ENCODE data around the gene CD52. TPM values are rescaled to one million over a fixed set of nuclear protein-coding genes. Genes with fewer than 3 reads are reported as not detected.

The CD52 gene
- total RNA-seq, 1 donor from 2014 or later = not detected

DNA sequence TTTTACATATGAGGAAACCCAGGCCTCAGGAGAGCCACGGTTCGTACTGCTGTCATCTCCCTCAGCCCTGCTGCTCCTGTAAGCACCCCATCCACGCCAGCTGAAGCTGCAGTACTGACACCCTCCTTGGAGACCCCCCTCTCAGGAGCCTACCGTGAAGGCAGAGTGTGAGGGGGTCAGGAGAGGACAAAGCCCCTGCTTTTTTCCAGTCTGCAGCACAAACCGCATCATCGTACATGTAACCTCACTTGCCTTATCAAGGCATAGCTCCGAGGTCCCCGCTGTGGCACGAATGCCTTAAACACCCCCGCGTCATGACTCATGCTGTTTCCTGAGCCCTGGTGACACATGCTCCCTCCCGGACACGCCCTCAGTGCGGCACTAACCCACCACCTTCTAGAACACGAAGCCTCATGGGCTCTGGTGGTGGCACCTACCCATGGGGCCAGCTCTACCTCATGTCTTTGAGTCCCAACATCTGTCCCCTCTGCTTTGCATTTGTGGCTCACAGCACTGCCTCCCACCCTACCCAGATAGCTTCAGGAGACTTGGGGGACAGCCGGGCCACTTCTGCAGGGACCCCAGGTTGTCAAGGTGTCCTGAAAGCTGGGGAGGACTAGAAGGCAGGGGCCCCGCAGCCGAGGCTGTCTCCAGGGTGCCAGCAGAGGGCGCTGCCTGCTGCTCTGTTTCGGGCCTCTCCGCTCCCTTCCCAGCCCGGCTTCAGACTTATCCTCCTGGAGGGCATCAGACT lies 33.0 kb upstream of the CD52 start:
- H3K9me3 ChIP-seq (ENCODE audit: control insufficient read depth in 3 of 3, low read length in 3 of 3) = no peaks in the 10 kb centered on the region
- H3K27ac ChIP-seq (ENCODE audit: low read depth, low read length) = peak overlapping the region; percentile 74
- peak overlapping the region in 1 of 3 donors; percentile 1 for H3K4me3 ChIP-seq (ENCODE audit: low read length in 3 of 3)
- peaks cover 50 to 88% (median 77%) of the 10 kb centered on the region in 3 donors for H3K4me1 ChIP-seq (ENCODE audit: control insufficient read depth in 3 of 3, insufficient read depth in 3 of 3, low read length in 3 of 3)
- H3K36me3 ChIP-seq (ENCODE audit: control insufficient read depth in 3 of 3, insufficient read depth in 3 of 3, low read length in 3 of 3) = peaks cover 6 to 11% (median 10%) of the 10 kb centered on the region in 3 donors
- no peaks in the 10 kb centered on the region for H3K27me3 ChIP-seq (ENCODE audit: control insufficient read depth in 3 of 3, insufficient read depth in 3 of 3, low read length in 3 of 3)
- H3K9ac ChIP-seq (ENCODE audit: low read depth in 1 of 3, low read length in 3 of 3) = peak overlapping the region; percentile 14 to 59 (median 57)

DNA sequence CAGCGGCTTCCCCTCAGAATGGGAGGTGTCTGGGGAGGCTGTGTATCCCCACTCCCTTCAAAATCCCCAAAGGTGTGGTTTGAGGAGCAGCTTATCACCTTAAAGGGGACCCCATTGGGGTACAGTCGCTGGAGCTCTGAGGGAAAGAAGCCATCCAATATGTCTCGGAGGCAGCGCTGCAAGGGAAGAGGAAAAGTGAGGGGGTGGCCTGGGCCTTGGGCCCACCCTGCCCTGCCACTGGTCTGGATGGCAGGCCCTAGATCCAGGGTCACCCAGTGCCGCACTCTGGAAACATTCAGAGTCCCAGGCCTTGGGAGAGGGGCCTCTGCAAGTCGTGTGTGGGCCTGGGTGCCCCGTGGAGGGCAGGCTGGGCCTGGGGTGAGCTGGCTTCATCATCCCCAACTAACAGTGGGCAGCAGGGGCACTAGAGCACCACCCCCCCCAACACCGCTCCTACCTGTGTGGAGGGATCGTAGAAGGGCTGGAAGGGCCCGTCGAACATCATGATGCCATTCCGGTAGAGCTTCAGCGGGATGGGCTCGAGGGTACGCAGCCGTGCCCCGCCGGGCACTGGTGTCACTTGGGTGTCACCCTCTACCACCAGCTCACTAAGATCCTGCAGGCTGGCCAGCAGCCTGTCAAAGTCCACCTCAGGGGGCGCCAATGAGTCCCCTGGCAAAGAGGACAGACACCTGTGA lies 32.2 kb upstream of the CD52 start:
- peaks cover 6 to 11% (median 10%) of the 10 kb centered on the region in 3 donors for H3K36me3 ChIP-seq (ENCODE audit: control insufficient read depth in 3 of 3, insufficient read depth in 3 of 3, low read length in 3 of 3)
- H3K9me3 ChIP-seq (ENCODE audit: control insufficient read depth in 3 of 3, low read length in 3 of 3) = no peaks in the 10 kb centered on the region
- peak overlapping the region in 1 of 3 donors; percentile 13 for H3K4me3 ChIP-seq (ENCODE audit: low read length in 3 of 3)
- H3K27ac ChIP-seq (ENCODE audit: low read depth, low read length) = peak overlapping the region; percentile 74
- H3K9ac ChIP-seq (ENCODE audit: low read depth in 1 of 3, low read length in 3 of 3) = peak overlapping the region in 2 of 3 donors; percentile 14 to 57
- H3K4me1 ChIP-seq (ENCODE audit: control insufficient read depth in 3 of 3, insufficient read depth in 3 of 3, low read length in 3 of 3) = peaks cover 54 to 92% (median 70%) of the 10 kb centered on the region in 3 donors
- no peaks in the 10 kb centered on the region for H3K27me3 ChIP-seq (ENCODE audit: control insufficient read depth in 3 of 3, insufficient read depth in 3 of 3, low read length in 3 of 3)

DNA sequence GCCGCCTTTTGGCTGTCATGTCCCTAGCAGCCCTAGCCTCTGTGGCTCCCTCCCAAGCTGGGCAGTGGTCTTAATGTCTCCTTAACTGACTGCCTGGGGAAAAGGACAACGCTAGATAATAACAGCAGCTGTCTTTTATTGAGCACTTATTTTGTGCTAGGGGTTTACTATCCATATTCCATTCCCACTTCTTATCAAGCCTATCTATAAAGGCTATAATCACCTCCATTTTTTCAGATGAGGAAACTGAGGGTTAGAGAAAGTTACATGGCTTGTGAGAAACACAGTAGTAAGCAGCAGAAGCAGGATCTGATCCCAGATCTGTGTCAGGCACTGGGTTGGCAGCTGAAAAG lies 31.7 kb upstream of the CD52 start:
- H3K4me3 ChIP-seq (ENCODE audit: low read length in 3 of 3) = no peak overlapping the region
- H3K4me1 ChIP-seq (ENCODE audit: control insufficient read depth in 3 of 3, insufficient read depth in 3 of 3, low read length in 3 of 3) = peaks cover 55 to 92% (median 70%) of the 10 kb centered on the region in 3 donors
- H3K9ac ChIP-seq (ENCODE audit: low read depth in 1 of 3, low read length in 3 of 3) = no peak overlapping the region
- peak overlapping the region; percentile 74 for H3K27ac ChIP-seq (ENCODE audit: low read depth, low read length)
- no peaks in the 10 kb centered on the region for H3K27me3 ChIP-seq (ENCODE audit: control insufficient read depth in 3 of 3, insufficient read depth in 3 of 3, low read length in 3 of 3)
- H3K9me3 ChIP-seq (ENCODE audit: control insufficient read depth in 3 of 3, low read length in 3 of 3) = no peaks in the 10 kb centered on the region
- H3K36me3 ChIP-seq (ENCODE audit: control insufficient read depth in 3 of 3, insufficient read depth in 3 of 3, low read length in 3 of 3) = peaks cover 6 to 10% (median 8%) of the 10 kb centered on the region in 3 donors

DNA sequence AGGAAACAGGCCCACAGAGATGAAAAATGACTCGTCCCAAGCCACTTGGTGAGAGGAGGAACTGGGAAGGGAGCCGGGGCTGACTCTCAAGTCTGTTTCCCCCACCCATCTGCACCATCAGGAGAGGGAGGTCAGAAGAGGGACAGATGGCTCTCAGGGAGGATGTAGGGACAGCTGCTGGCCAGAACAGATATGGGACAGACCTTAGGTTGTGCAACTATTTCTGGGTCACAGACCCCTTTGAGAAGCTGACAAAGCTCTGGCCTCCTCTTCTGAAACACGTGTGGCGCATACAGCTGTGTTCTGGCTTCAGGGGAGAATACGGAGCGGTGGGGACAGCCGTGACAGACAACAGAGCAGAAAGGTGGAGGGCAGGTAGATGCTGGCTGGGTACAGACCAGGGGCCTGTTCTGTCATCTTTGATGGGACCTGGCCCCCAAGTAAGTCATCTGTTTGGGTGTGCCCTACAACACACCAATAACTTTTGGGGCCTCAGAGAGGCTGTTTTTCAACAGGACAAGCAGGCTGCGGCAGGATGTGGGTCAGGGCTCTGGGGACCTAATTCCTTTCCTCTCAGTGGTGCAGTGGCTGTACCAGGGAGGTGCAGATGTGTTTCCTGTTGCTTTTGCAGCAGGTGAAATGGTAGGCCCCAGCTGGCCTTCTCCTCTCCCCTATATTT lies 30.6 kb upstream of the CD52 start:
- Histone ChIP-seq H3K27ac (ENCODE audit: low read depth, low read length) (peak overlapping the region; percentile 50), H3K4me3 (ENCODE audit: low read length in 3 of 3) (peak overlapping the region in 1 of 3 donors; percentile 13)

DNA sequence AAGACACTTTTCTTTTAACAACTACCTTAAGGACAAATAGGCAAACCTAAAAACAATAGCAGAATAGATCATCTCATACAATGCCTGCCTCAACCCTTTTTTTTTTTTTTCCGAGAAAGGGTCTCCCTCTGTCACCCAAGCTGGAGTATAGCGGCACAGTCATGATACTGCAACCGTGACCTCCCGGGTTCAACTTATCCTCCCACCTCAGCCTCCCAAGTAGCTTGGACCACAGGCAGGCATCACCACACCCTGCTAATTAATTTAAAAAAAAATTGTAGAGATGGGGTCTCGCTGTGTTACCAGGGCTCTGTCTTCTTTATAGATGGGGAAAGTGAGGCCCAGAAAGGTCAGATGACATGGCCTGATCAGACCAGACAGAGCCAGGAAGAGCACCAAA lies 29.9 kb upstream of the CD52 start:
- H3K9ac ChIP-seq (ENCODE audit: low read depth in 1 of 3, low read length in 3 of 3) = peak overlapping the region in 1 of 3 donors; percentile 16
- no peak overlapping the region for H3K4me3 ChIP-seq (ENCODE audit: low read length in 3 of 3)
- no peaks in the 10 kb centered on the region for H3K9me3 ChIP-seq (ENCODE audit: control insufficient read depth in 3 of 3, low read length in 3 of 3)
- H3K4me1 ChIP-seq (ENCODE audit: control insufficient read depth in 3 of 3, insufficient read depth in 3 of 3, low read length in 3 of 3) = peaks cover 54 to 88% (median 59%) of the 10 kb centered on the region in 3 donors
- no peaks in the 10 kb centered on the region for H3K27me3 ChIP-seq (ENCODE audit: control insufficient read depth in 3 of 3, insufficient read depth in 3 of 3, low read length in 3 of 3)
- peaks cover 0 to 2% (median 0%) of the 10 kb centered on the region in 3 donors for H3K36me3 ChIP-seq (ENCODE audit: control insufficient read depth in 3 of 3, insufficient read depth in 3 of 3, low read length in 3 of 3)
- peak overlapping the region; percentile 50 for H3K27ac ChIP-seq (ENCODE audit: low read depth, low read length)

More for the DNA sequence above, 30.6 kb upstream of the CD52 start:
- Histone ChIP-seq H3K4me1 (ENCODE audit: control insufficient read depth in 3 of 3, insufficient read depth in 3 of 3, low read length in 3 of 3) (peaks cover 54 to 93% (median 63%) of the 10 kb centered on the region in 3 donors), H3K27me3 (ENCODE audit: control insufficient read depth in 3 of 3, insufficient read depth in 3 of 3, low read length in 3 of 3) (no peaks in the 10 kb centered on the region), H3K36me3 (ENCODE audit: control insufficient read depth in 3 of 3, insufficient read depth in 3 of 3, low read length in 3 of 3) (peaks cover 0 to 2% (median 0%) of the 10 kb centered on the region in 3 donors), H3K9ac (ENCODE audit: low read depth in 1 of 3, low read length in 3 of 3) (peak overlapping the region in 1 of 3 donors; percentile 27), H3K9me3 (ENCODE audit: control insufficient read depth in 3 of 3, low read length in 3 of 3) (no peaks in the 10 kb centered on the region)

DNA sequence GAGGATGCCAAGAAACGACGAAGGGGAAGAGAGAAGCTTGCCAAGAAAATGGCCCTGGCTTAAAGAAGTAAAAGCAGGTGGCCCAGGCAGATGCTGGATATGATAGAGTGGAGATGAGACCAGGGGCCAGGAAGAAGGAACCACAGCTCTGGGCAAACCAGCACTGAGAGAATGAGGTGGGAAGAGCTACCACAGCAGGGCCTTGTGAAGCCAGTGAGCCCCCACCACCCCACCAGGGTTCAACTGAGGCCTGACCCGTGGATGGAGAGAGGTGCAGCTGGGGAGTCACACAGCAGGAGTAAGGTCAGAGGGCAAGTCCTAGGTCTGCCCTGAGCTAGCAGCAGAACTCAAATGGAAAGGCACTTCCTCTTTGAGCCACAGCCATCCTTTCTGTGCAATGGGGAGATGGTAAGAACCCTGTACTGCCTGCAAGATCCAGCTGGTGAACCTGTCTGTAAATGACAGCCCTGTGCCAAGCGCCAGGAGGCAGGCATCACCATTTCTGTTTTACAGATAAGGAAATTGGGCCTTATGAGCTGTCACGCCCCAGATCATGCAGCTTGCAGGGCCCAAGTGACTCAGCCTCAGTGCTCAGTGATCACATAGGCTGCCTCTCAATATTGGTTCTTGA lies 29.3 kb upstream of the CD52 start:
- Histone ChIP-seq H3K9me3 (ENCODE audit: control insufficient read depth in 3 of 3, low read length in 3 of 3) (no peaks in the 10 kb centered on the region), H3K36me3 (ENCODE audit: control insufficient read depth in 3 of 3, insufficient read depth in 3 of 3, low read length in 3 of 3) (peaks cover 0 to 2% (median 0%) of the 10 kb centered on the region in 3 donors), H3K4me3 (ENCODE audit: low read length in 3 of 3) (no peak overlapping the region), H3K4me1 (ENCODE audit: control insufficient read depth in 3 of 3, insufficient read depth in 3 of 3, low read length in 3 of 3) (peaks cover 54 to 82% (median 55%) of the 10 kb centered on the region in 3 donors), H3K27me3 (ENCODE audit: control insufficient read depth in 3 of 3, insufficient read depth in 3 of 3, low read length in 3 of 3) (no peaks in the 10 kb centered on the region), H3K27ac (ENCODE audit: low read depth, low read length) (peak overlapping the region; percentile 45), H3K9ac (ENCODE audit: low read depth in 1 of 3, low read length in 3 of 3) (peak overlapping the region in 1 of 3 donors; percentile 45)

DNA sequence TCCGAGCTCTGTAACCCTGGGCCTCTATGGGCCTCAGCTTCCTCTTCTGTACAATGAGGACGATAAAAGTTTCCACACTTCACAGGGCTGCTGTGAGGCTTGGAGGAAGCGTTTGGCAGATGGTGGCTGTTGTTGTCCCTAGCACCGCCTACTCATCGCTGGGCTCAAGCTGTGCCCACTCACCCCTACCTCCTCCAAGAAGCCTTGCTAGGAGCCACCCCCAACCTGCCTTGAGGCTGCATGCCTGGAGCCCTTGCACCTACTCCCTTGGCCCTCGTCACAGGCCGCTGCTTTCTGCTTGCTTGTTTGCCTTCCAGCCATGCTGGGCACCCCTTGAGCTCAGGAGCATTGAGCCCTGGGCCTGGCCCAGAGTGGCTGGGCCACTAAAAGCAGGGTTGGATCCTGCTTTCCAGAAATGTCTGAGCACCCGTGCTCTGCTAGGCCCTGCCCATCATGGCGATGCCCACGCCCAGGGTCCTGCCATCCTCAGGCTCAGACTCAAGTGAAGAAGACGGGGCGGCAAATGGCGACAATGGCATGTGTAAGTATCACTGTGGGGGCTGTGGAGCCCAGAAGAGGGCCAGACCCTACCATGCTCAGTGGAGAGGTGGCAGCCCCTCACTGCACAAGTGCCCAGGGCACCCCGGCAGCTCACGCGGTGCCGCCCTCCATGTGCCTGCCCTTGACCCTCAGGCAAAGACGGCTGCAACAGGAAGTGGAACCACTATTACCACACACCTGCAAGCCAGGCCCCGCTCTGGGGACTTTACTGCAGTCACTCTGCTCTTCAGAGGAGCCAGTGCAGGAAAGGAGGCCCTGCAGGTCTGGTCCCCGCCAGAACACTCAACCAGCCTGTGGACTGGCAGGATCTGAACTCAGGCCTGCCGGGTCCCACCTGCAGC lies 28.3 kb upstream of the CD52 start:
- Histone ChIP-seq H3K4me3 (ENCODE audit: low read length in 3 of 3) (no peak overlapping the region), H3K27ac (ENCODE audit: low read depth, low read length) (peak overlapping the region; percentile 45), H3K36me3 (ENCODE audit: control insufficient read depth in 3 of 3, insufficient read depth in 3 of 3, low read length in 3 of 3) (no peaks in the 10 kb centered on the region), H3K4me1 (ENCODE audit: control insufficient read depth in 3 of 3, insufficient read depth in 3 of 3, low read length in 3 of 3) (peaks cover 50 to 75% (median 54%) of the 10 kb centered on the region in 3 donors), H3K9ac (ENCODE audit: low read depth in 1 of 3, low read length in 3 of 3) (peak overlapping the region in 1 of 3 donors; percentile 45), H3K9me3 (ENCODE audit: control insufficient read depth in 3 of 3, low read length in 3 of 3) (no peaks in the 10 kb centered on the region), H3K27me3 (ENCODE audit: control insufficient read depth in 3 of 3, insufficient read depth in 3 of 3, low read length in 3 of 3) (no peaks in the 10 kb centered on the region)

DNA sequence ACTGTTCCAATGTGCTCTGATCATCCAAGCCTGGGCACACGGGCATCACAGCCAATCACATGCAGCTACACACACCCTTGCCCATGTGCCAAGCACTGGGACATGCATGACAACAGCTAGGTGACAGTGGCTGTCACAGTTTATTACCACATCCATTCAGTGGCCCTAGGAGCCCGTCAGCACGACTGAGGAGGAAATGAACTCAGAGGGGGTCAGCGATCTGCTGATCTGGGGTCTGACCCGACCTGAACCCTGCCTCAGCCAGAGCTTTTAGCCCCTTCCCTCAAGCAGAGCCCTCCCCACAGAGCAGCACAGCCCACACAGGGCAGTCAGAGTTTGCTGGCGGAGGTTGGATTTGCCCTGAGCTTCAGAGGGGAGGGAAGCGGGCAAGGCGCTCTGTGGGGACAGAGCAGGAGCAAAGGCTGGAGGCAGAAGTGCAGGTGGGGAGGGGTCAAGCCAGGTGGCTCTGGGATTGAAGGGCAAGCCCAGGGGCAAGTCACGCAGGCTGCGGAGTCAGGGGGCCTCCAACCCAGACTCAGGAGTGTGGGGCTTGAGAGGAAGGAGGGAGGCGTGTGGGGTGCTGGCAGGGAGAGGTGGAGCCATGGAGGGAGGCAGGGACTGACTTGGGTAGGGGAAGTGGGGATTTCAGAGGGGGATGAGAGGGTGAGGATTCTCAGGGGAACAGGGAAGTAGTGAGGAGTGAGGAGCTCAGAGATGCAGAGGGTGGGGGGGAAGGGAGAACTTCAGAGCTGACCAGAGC lies 27.5 kb upstream of the CD52 start:
- H3K36me3 ChIP-seq (ENCODE audit: control insufficient read depth in 3 of 3, insufficient read depth in 3 of 3, low read length in 3 of 3) = no peaks in the 10 kb centered on the region
- H3K9ac ChIP-seq (ENCODE audit: low read depth in 1 of 3, low read length in 3 of 3) = peak overlapping the region in 2 of 3 donors; percentile 3 to 45
- H3K4me1 ChIP-seq (ENCODE audit: control insufficient read depth in 3 of 3, insufficient read depth in 3 of 3, low read length in 3 of 3) = peaks cover 41 to 66% (median 45%) of the 10 kb centered on the region in 3 donors
- peak overlapping the region; percentile 45 for H3K27ac ChIP-seq (ENCODE audit: low read depth, low read length)
- no peaks in the 10 kb centered on the region for H3K9me3 ChIP-seq (ENCODE audit: control insufficient read depth in 3 of 3, low read length in 3 of 3)
- H3K4me3 ChIP-seq (ENCODE audit: low read length in 3 of 3) = no peak overlapping the region
- no peaks in the 10 kb centered on the region for H3K27me3 ChIP-seq (ENCODE audit: control insufficient read depth in 3 of 3, insufficient read depth in 3 of 3, low read length in 3 of 3)
